Vagina (tissue), 2 donors: ENCODE measurements around the gene HYCC1. TPM values are rescaled to one million over a fixed set of nuclear protein-coding genes. Genes with fewer than 3 reads are reported as not detected.

Experiments used
- DNase-seq, 2 donors: peaks; one replicate each; pipeline ENCODE4 v3.0.0-alpha.2; 2017; ENCODE audit errors: extremely low spot score in 2 of 2
- H3K27ac ChIP-seq: fragments of 200-600 bp; sonication (generic); one replicate; pipeline ENCODE4 v1.5.1; 2019
- H3K27me3 ChIP-seq: fragments of 200-600 bp; sonication (generic); one replicate; pipeline ENCODE4 v1.5.1; 2019
- H3K36me3 ChIP-seq, 2 donors: fragments of 200-600 bp; sonication (generic); one replicate each; pipeline ENCODE4 v1.5.1; 2017 to 2019
- H3K4me1 ChIP-seq: fragments of 200-600 bp; sonication (generic); one replicate; pipeline ENCODE4 v1.5.1; 2019
- H3K4me3 ChIP-seq, 2 donors: fragments of 200-600 bp; sonication (generic); 1 replicate in 1 of 2; 2 replicates in 1 of 2; pipeline ENCODE4 v1.5.1; 2016 to 2019
- H3K9me3 ChIP-seq: fragments of 200-600 bp; sonication (generic); one replicate; pipeline ENCODE4 v1.5.1; 2019
- CTCF ChIP-seq, 3 experiments: fragments of 450-650 bp in 2 of 3; fragments of 200-600 bp in 1 of 3; sonication (generic) in 1 of 3; IDR thresholded peaks; one replicate each; pipeline ENCODE4 v1.5.1; 2017 to 2019; ENCODE audit warnings: antibody characterized with exemption in 3 of 3, mild to moderate bottlenecking in 2 of 3, moderate library complexity in 2 of 3
- POLR2A ChIP-seq, 2 donors: fragments of 450-650 bp; IDR thresholded peaks; one replicate each; pipeline ENCODE4 v1.6.1; 2017; ENCODE audit warnings: antibody characterized with exemption in 2 of 2, mild to moderate bottlenecking in 2 of 2, moderate library complexity in 2 of 2
- POLR2AphosphoS5 ChIP-seq, 2 donors: sonication (generic); formaldehyde crosslinking; IDR thresholded peaks; one replicate each; pipeline ENCODE4 v1.9.0; 2017; ENCODE audit warnings: antibody characterized with exemption in 2 of 2, mild to moderate bottlenecking in 2 of 2, low read depth in 1 of 2; ENCODE audit not compliant: insufficient read depth in 1 of 2
- intact Hi-C: fragments of 100-400 bp; cut with DNase I; formaldehyde crosslinking; loops from one replicate; pipeline ENCODE4 v1.15.1; 2023
- total RNA-seq: library from RNA; depleted of rRNA; stranded (reverse); fragments of >200 nt; gene quantifications from one replicate; pipeline ENCODE4 v1.2.3, GENCODE V29; 2016

HYCC1 gene
- total RNA-seq, 1 donor from 2014 or later: 23.6 TPM

DNA sequence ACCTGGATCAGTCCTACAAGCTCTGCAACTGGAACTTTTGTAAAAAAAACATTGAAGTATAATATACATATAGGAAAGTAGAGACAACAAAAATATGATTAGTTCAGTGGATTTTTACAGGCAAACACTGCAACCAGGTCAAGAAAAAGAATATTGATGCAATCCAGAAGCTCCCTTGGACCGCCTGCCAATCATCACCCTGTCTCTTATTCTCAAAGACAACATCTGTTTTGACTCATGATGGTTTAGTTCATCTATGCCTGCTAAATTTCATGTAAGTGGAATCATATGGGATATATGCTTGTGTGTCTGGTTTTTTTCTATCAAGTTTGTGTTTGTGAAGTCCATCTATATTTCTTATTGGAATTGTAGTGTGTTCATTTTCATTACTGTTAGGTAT is 7.7 kb upstream of the HYCC1 start:
- no peak overlapping the region for H3K4me3 ChIP-seq
- intact Hi-C loops: no loop called here
- peak overlapping the region; percentile 72 for H3K27ac ChIP-seq
- no peak for DNase-seq
- no peaks in the 10 kb centered on the region for H3K27me3 ChIP-seq
- peaks cover 15% of the 10 kb centered on the region for H3K4me1 ChIP-seq
- no peaks in the 10 kb centered on the region for H3K36me3 ChIP-seq
- TF ChIP-seq POLR2AphosphoS5 (IDR thresholded peaks at IDR 0.05; ENCODE audit: insufficient read depth in 1 of 2, low read depth in 1 of 2): no peak
- TF ChIP-seq POLR2A (IDR thresholded peaks at IDR 0.05): no peak
- H3K9me3 ChIP-seq: no peaks in the 10 kb centered on the region

DNA sequence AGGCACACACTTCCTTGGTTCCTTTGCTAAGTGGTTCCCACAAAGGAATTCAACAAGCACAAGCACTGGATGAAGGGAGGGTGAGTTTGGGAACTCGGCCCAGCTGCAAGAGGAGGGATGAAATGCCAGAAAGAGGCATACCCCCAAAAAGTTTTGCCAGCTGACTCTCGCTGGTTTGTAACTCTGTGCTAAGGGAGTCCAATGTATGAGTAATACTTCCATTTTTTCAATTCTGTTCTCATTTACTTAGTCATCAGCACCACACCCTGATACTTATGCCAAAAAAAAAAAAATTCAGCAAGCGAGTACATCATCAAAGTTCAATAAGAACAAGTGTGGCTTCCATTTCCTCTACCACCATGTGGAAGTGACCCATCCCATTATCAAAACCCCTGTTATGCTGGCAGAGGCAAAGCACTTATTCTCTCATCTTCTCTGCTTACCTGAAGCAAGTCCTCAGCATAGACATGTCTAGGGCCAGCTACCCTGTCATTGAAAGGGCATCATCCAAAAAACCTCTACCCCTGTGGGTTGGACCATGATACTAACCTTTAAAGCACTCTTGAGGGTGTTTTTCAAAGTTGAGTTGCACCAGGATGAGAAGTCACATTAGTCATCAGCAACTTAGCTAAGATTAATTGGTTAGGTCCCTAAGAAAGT is 6.9 kb upstream of the HYCC1 start:
- DNase-seq: no peak
- intact Hi-C loops: no loop called here

GRCh38 chr7:23018750-23019149 is 4.8 kb upstream of the HYCC1 start:
- DNase-seq: no peak
- H3K9me3 ChIP-seq: no peaks in the 10 kb centered on the region
- peaks cover 15% of the 10 kb centered on the region for H3K4me1 ChIP-seq
- no peak overlapping the region for H3K4me3 ChIP-seq
- TF ChIP-seq POLR2AphosphoS5 (IDR thresholded peaks at IDR 0.05; ENCODE audit: insufficient read depth in 1 of 2, low read depth in 1 of 2) (no peak), POLR2A (IDR thresholded peaks at IDR 0.05) (no peak), CTCF (IDR thresholded peaks at IDR 0.05) (no peak)
- no peaks in the 10 kb centered on the region for H3K27me3 ChIP-seq
- intact Hi-C loops: no loop called here
- H3K27ac ChIP-seq: no peak overlapping the region
- no peaks in the 10 kb centered on the region for H3K36me3 ChIP-seq

More for the DNA sequence above, 6.9 kb upstream of the HYCC1 start:
- H3K36me3 ChIP-seq: no peaks in the 10 kb centered on the region
- TF ChIP-seq POLR2A (IDR thresholded peaks at IDR 0.05) (no peak), POLR2AphosphoS5 (IDR thresholded peaks at IDR 0.05; ENCODE audit: insufficient read depth in 1 of 2, low read depth in 1 of 2) (peak in 1 of 2 donors; percentile 50)
- no peaks in the 10 kb centered on the region for H3K27me3 ChIP-seq
- no peaks in the 10 kb centered on the region for H3K9me3 ChIP-seq
- H3K4me1 ChIP-seq: peaks cover 15% of the 10 kb centered on the region
- no peak overlapping the region for H3K4me3 ChIP-seq
- peak overlapping the region; percentile 72 for H3K27ac ChIP-seq

DNA sequence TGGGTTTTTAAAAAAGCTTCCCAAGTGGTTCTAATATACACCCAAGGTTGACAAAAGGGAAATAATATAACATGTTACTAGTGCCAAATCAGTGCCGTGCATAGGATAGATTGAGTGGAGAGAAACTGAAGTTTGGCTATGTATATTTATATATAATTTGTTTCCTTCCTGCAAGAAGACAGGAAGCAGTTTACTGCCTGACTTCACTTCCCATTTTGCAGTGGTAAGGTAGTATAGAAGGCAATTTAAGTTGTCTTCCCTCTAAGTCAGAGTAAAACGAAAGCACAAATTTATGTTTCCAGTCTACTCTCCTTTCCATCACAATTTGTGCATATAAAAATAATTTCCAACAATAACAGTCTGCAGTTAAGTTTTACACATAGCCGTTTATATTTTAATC is 3.4 kb upstream of the HYCC1 start:
- TF ChIP-seq CTCF (IDR thresholded peaks at IDR 0.05) (no peak), POLR2A (IDR thresholded peaks at IDR 0.05) (no peak), POLR2AphosphoS5 (IDR thresholded peaks at IDR 0.05; ENCODE audit: insufficient read depth in 1 of 2, low read depth in 1 of 2) (no peak)
- H3K4me3 ChIP-seq: no peak overlapping the region
- DNase-seq: no peak
- no peaks in the 10 kb centered on the region for H3K27me3 ChIP-seq
- H3K9me3 ChIP-seq: no peaks in the 10 kb centered on the region
- no peak overlapping the region for H3K27ac ChIP-seq
- intact Hi-C loops: no loop called here
- peaks cover 23% of the 10 kb centered on the region for H3K4me1 ChIP-seq
- H3K36me3 ChIP-seq: no peaks in the 10 kb centered on the region

DNA sequence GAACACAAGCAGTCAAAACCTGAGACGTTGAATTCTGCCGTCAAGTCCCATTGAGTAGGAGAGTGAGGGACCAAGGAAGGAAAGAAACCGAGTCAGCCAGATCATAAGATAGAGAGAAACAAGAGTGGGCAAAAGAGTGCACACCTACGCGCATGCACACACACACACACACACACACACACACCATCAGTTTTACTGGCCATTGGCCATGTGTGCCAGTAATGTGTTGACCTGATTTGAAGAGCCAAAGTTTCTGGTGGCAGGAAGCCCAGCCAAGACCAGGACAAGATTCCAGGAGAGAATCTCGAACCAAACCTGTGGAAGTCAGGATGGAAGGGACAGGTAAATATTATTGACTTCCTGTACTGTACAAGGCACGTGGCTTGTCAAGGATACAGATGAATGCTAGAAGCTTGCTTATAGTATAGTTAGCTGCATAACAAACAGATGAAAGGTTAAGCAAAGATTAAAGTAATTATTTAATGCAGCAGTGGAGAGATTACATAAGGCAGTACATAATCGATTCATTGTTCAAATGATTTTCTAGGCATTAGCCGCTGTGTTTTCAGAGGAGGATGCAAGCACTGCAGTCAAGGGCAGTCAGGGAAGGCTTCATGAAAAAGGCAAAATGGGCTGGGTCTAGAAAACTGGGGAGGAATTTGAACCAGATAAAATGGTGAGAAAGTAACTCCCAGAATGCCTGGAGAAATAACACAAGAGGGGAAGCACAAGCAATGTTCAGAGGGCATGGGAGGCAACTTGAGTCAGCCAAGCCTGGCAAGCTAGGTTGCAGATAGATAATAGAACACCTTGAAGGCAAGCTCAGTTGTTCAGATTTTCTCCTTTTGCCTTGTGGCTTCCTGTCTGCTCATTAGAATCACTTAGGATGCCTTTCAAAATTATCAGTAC is 2.7 kb upstream of the HYCC1 start:
- no peaks in the 10 kb centered on the region for H3K27me3 ChIP-seq
- H3K9me3 ChIP-seq: no peaks in the 10 kb centered on the region
- intact Hi-C loops: no loop called here
- H3K4me1 ChIP-seq: peaks cover 31% of the 10 kb centered on the region
- TF ChIP-seq POLR2A (IDR thresholded peaks at IDR 0.05): no peak
- no peak for TF ChIP-seq CTCF (IDR thresholded peaks at IDR 0.05)
- TF ChIP-seq POLR2AphosphoS5 (IDR thresholded peaks at IDR 0.05; ENCODE audit: insufficient read depth in 1 of 2, low read depth in 1 of 2): no peak
- DNase-seq: no peak
- H3K4me3 ChIP-seq: no peak overlapping the region
- H3K36me3 ChIP-seq: no peaks in the 10 kb centered on the region
- no peak overlapping the region for H3K27ac ChIP-seq
